CD4-positive, alpha-beta T cell (primary cell): Measurements from ENCODE around the gene RARG. TPM values are rescaled to one million over a fixed set of nuclear protein-coding genes. Genes with fewer than 3 reads are reported as not detected.
"Not testable (repeated sequence)": the region's sequence is repeated elsewhere in the genome, so short reads cannot be mapped to it uniquely, and the experiment has no call there.

ENCODE experiments used
- ATAC-seq: fragments of 200-7000 bp; cut with Tn5 transposase; one replicate; pipeline ENCODE4 v1.10.0; 2022; ENCODE audit warnings: mild to moderate bottlenecking; ENCODE audit not compliant: poor library complexity
- CTCF ChIA-PET: fragments of 350-600 bp; sonication (Branson Sonifier 250); formaldehyde crosslinking; loops from one replicate; lab custom pipeline; 2021; ENCODE audit warnings: antibody characterized with exemption, inconsistent platforms; lab: Charles Lee
- POLR2A ChIA-PET: fragments of 350-600 bp; sonication (Branson Sonifier 250); formaldehyde crosslinking; loops from one replicate; lab custom pipeline; 2021; ENCODE audit warnings: antibody characterized with exemption, inconsistent platforms; lab: Charles Lee
- DNase-seq, 14 experiments: peaks; one replicate each; pipeline ENCODE4 v3.0.0-alpha.2; 2013 to 2020; ENCODE audit warnings: mixed read lengths in 2 of 14
- H3K27ac ChIP-seq, 2 donors: one replicate each; pipeline versions ENCODE4 v1.5.1 to v1.7.0; 2013; ENCODE audit warnings: low read length in 2 of 2, low read depth in 1 of 2, mild to moderate bottlenecking in 1 of 2
- H3K27me3 ChIP-seq, 2 experiments: 1 replicate in 1 of 2; 2 replicates in 1 of 2; pipeline versions ENCODE4 v1.6.1 to v1.7.0; 2013; ENCODE audit warnings: low read length in 2 of 2, control low read depth in 1 of 2, mild to moderate bottlenecking in 1 of 2, moderate library complexity in 1 of 2; ENCODE audit not compliant: insufficient read depth in 2 of 2, control insufficient read depth in 1 of 2
- H3K36me3 ChIP-seq: one replicate; pipeline ENCODE4 v1.6.1; 2013; ENCODE audit warnings: low read length, control low read depth; ENCODE audit not compliant: insufficient read depth
- H3K4me1 ChIP-seq: one replicate; pipeline ENCODE4 v1.6.1; 2013; ENCODE audit warnings: low read length, control low read depth; ENCODE audit not compliant: insufficient read depth
- H3K4me3 ChIP-seq: one replicate; pipeline ENCODE4 v1.5.1; 2013; ENCODE audit warnings: mild to moderate bottlenecking, low read length, moderate library complexity
- H3K9me3 ChIP-seq, 2 experiments: 1 replicate in 1 of 2; 2 replicates in 1 of 2; pipeline versions ENCODE4 v1.6.1 to v1.7.0; 2013; ENCODE audit warnings: low read length in 2 of 2, mild to moderate bottlenecking in 2 of 2, control low read depth in 1 of 2, moderate library complexity in 1 of 2; ENCODE audit not compliant: control insufficient read depth in 1 of 2, insufficient read depth in 1 of 2
- H3K27ac Mint-ChIP-seq: one replicate; pipeline ENCODE4 v1.8.0; 2020; ENCODE audit warnings: mixed read lengths
- H3K27me3 Mint-ChIP-seq: one replicate; pipeline ENCODE4 v1.8.0; 2021; ENCODE audit warnings: mixed read lengths
- H3K36me3 Mint-ChIP-seq: one replicate; pipeline ENCODE4 v1.8.0; 2021; ENCODE audit warnings: low read depth, mixed read lengths
- H3K4me1 Mint-ChIP-seq: one replicate; pipeline ENCODE4 v1.8.0; 2021; ENCODE audit warnings: low read depth, mixed read lengths
- H3K4me3 Mint-ChIP-seq: one replicate; pipeline ENCODE4 v1.8.0; 2020; ENCODE audit warnings: mild to moderate bottlenecking, mixed read lengths
- H3K9me3 Mint-ChIP-seq: one replicate; pipeline ENCODE4 v1.8.0; 2020; ENCODE audit warnings: mixed read lengths
- intact Hi-C, 2 experiments: fragments of 100-400 bp; cut with DNase I in 1 of 2; cut with micrococcal nuclease in 1 of 2; formaldehyde crosslinking; loops; one replicate each; pipeline versions ENCODE4 v1.15.1 to v1.9.0; 2023 to 2025; cut with DNase I, micrococcal nuclease
- total RNA-seq, 174 experiments: library from RNA in 2 of 174; stranded (reverse) in 2 of 174; gene quantifications; one replicate each; pipeline ENCODE4 v1.2.3 and lab custom pipeline; 2021 to 2026
- TF ChIP-seq, protein P1 (sequence below): fragments of 200-600 bp; IDR thresholded peaks from one replicate; pipeline ENCODE4 v1.8.0; 2022; ENCODE audit warnings: antibody characterized with exemption, mild to moderate bottlenecking

Gene RARG
- total RNA-seq, 2 experiments from 2014 or later: 14.0 to 15.8 TPM

DNA sequence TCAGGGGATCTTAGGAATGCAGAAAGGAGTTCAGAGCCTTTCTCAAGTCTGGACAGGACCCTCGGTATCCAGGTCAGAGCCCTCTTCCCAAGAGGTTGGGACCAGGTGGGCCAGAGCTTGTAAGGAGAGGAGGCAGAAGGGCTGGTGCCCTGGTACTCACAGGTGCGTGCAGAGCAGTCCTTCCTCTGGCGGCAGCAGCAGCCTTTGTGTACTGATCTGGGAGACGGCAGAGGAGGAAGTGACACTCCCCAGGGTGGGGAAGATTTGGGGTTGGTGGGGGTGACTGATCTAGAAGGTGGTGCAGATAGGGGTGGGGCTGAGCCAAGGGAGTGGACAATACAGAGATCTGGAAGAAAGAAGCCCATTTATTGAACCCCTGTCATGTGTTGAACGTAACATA, 25.0 kb downstream of the RARG start, which contains the start of gene ITGB7:
ITGB7 (minus strand) TSS at position 210 of the 400 bp plus-strand sequence. CDS start 6,808 bp downstream, outside the sequence.
- Histone ChIP-seq H3K9me3 (no peaks in the 10 kb centered on the region), H3K27me3 (no peaks in the 10 kb centered on the region), H3K4me3 (peak within 1 kb of the TSS; percentile 84), H3K36me3 (peaks cover 22% of the 10 kb centered on the region), H3K27ac (peak within 1 kb of the TSS; percentile 70 to 82), H3K4me1 (peaks cover 81% of the 10 kb centered on the region)
- CTCF ChIA-PET: interaction anchor here (0.6 to 1.5 kb wide), 4 partner anchors 9 to 81 kb away, joined by 3 to 7 read pairs (median 4); no protein-coding TSS in a partner anchor
- POLR2A ChIA-PET: interaction anchor here (0.6 to 5.0 kb wide), 15 partner anchors 9 to 1084 kb away, joined by 3 to 45 read pairs (median 4); partner anchors contain the start of genes AAAS, CSAD, ESPL1 and PFDN5
- peak; percentile 43 to 87 (median 70) for DNase-seq
- intact Hi-C loops: loop anchor here in 1 of 2 experiments (2.0 kb wide), 1 partner anchor 16 kb away; no protein-coding TSS in a partner anchor
- peak within 1 kb of the TSS; percentile 84 for H3K4me3 Mint-ChIP-seq
- peak; percentile 89 for ATAC-seq
- H3K9me3 Mint-ChIP-seq: no peaks in the 10 kb centered on the region
- no peaks in the 10 kb centered on the region for H3K27me3 Mint-ChIP-seq
- H3K4me1 Mint-ChIP-seq: peaks cover 66% of the 10 kb centered on the region
- peaks cover 41% of the 10 kb centered on the region for H3K36me3 Mint-ChIP-seq
- TF ChIP-seq, protein P1, sequence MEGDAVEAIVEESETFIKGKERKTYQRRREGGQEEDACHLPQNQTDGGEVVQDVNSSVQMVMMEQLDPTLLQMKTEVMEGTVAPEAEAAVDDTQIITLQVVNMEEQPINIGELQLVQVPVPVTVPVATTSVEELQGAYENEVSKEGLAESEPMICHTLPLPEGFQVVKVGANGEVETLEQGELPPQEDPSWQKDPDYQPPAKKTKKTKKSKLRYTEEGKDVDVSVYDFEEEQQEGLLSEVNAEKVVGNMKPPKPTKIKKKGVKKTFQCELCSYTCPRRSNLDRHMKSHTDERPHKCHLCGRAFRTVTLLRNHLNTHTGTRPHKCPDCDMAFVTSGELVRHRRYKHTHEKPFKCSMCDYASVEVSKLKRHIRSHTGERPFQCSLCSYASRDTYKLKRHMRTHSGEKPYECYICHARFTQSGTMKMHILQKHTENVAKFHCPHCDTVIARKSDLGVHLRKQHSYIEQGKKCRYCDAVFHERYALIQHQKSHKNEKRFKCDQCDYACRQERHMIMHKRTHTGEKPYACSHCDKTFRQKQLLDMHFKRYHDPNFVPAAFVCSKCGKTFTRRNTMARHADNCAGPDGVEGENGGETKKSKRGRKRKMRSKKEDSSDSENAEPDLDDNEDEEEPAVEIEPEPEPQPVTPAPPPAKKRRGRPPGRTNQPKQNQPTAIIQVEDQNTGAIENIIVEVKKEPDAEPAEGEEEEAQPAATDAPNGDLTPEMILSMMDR: no peak
- peak within 1 kb of the TSS; percentile 73 for H3K27ac Mint-ChIP-seq

DNA sequence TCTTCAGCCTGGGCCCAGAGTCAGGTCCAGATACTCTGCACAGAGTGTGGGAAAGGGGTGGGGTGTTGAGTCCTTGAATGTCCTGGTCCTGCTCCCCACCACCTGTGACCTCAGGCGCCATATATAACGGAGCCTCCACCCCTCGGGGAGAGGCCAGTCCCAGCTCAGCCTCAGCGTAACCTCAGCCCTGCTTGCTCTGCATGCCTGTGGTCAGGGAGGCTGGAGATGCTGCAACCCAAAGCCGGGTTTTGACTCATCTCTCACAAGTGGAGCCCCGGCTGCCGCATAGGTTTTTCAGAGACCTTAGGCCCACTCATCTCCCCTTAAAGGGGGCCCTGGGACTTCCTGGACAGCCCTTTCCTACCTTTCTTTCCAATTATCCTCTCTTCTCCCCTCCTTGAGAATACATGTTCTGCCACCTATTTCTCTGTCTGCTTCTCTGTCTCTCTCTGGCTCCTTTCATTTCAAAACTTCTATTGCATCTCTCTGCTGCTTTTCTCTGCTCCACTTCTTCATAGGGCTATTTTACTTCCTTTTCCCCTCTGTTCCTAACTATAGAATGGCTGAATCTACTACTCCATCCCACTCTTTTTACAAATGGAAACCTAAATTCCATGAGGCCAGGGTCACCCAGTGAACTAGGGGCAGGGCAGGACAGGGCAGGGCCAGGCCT, 26.1 kb downstream of the RARG start:
- peak overlapping the region; percentile 84 for H3K4me3 Mint-ChIP-seq
- Histone ChIP-seq H3K27me3 (no peaks in the 10 kb centered on the region), H3K27ac (peak overlapping the region; percentile 70 to 82), H3K4me3 (peak overlapping the region; percentile 84), H3K36me3 (peaks cover 16% of the 10 kb centered on the region), H3K4me1 (peaks cover 90% of the 10 kb centered on the region), H3K9me3 (no peaks in the 10 kb centered on the region)
- TF ChIP-seq, protein P1: no peak
- ChIA-PET POLR2A (interaction anchor here (0.6 to 5.0 kb wide), 7 partner anchors 8 to 115 kb away, joined by 3 to 45 read pairs (median 6); partner anchors contain the start of genes AAAS and PFDN5), CTCF (interaction anchor here (0.6 to 1.8 kb wide), 4 partner anchors 15 to 303 kb away, joined by 3 to 4 read pairs (median 3); partner anchors contain the start of gene ESPL1)
- peaks cover 40% of the 10 kb centered on the region for H3K36me3 Mint-ChIP-seq
- peak overlapping the region; percentile 73 for H3K27ac Mint-ChIP-seq
- H3K9me3 Mint-ChIP-seq: no peaks in the 10 kb centered on the region
- intact Hi-C loops: loop anchor here in 1 of 2 experiments (2.0 kb wide), 1 partner anchor 15 kb away; no protein-coding TSS in a partner anchor
- ATAC-seq (peak; percentile 43), DNase-seq (peak in 11 of 14 experiments; percentile 31 to 75 (median 55))
- no peaks in the 10 kb centered on the region for H3K27me3 Mint-ChIP-seq
- peaks cover 72% of the 10 kb centered on the region for H3K4me1 Mint-ChIP-seq

DNA sequence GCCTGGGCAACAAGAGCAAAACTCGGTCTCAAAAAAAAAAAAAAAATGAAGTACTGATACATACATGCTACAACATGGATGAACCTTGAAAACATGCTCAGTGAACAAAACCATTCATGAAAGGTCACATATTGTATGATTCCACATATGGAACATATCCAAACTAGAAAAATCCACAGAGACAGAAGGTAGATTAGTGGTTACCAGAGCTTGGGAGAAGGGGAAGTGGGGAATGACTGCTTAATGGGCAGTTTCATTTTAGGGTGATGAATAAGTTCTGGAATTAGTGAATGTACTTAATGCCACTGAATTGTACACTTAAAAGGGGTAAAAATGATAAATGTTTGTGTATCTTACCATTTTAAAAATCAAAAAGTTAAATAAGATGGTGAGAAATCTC, 27.7 kb downstream of the RARG start:
- peaks cover 84% of the 10 kb centered on the region for H3K4me1 Mint-ChIP-seq
- ATAC-seq (no peak), DNase-seq (no peak)
- H3K27ac Mint-ChIP-seq: peak overlapping the region; percentile 73
- ChIA-PET POLR2A (interaction anchor here (1.2 kb wide), 1 partner anchor 63 kb away, joined by 3 read pairs; no protein-coding TSS in a partner anchor), CTCF (interaction anchor here (0.7 to 1.8 kb wide), 3 partner anchors 9 to 1150 kb away, joined by 3 to 4 read pairs (median 4); no protein-coding TSS in a partner anchor)
- no peak overlapping the region for H3K4me3 ChIP-seq
- no peaks in the 10 kb centered on the region for H3K9me3 Mint-ChIP-seq
- no peak overlapping the region for H3K27ac ChIP-seq
- TF ChIP-seq, protein P1: no peak
- intact Hi-C loops: no loop called here
- H3K4me1 ChIP-seq: peaks cover 90% of the 10 kb centered on the region
- H3K4me3 Mint-ChIP-seq: peak overlapping the region; percentile 62
- H3K27me3 ChIP-seq: no peaks in the 10 kb centered on the region
- H3K36me3 Mint-ChIP-seq: peaks cover 46% of the 10 kb centered on the region
- H3K9me3 ChIP-seq: no peaks in the 10 kb centered on the region
- no peaks in the 10 kb centered on the region for H3K27me3 Mint-ChIP-seq
- peaks cover 20% of the 10 kb centered on the region for H3K36me3 ChIP-seq

DNA sequence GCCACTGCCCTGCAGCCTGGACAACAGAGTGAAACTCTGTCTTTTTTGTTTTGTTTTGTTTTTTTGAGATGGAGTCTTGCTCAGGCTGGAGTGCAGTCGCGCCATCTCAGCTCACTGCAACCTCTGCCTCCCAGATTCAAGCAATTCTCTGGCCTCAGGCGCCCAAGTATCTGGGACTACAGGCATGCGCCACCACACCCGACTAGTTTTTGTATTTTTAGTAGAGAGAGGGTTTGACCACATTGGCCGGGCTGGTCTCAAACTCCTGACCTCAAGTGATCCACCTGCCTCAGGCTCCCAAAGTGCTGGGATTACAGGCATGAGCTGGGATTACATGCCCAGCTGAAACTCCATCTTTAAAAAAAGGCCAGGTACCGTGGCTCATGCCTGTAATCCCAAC, 29.7 kb downstream of the RARG start:
- H3K27me3 ChIP-seq, CTCF ChIA-PET, ATAC-seq, H3K9me3 ChIP-seq, DNase-seq, H3K4me3 Mint-ChIP-seq, intact Hi-C loops, H3K27ac ChIP-seq, H3K4me3 ChIP-seq, H3K27me3 Mint-ChIP-seq, H3K9me3 Mint-ChIP-seq: not testable (repeated sequence)
- Mint-ChIP-seq H3K4me1 (peaks cover 83% of the 10 kb centered on the region), H3K27ac (peak overlapping the region; percentile 73), H3K36me3 (peaks cover 56% of the 10 kb centered on the region)
- peaks cover 91% of the 10 kb centered on the region for H3K4me1 ChIP-seq
- POLR2A ChIA-PET: interaction anchor here (1.0 to 1.4 kb wide), 4 partner anchors 17 to 93 kb away, joined by 3 to 5 read pairs (median 4); partner anchors contain the start of genes CSAD, PFDN5 and ZNF740
- H3K36me3 ChIP-seq: peaks cover 27% of the 10 kb centered on the region
